HG02610 (cell line): ENCODE measurements around the gene ZCCHC24.

Experiments
- ATAC-seq: cut with Tn5 transposase; IDR thresholded peaks from one replicate; pipeline ENCODE4 v1.9.1; 2021; ENCODE audit warnings: mild to moderate bottlenecking, moderate library complexity; ENCODE audit not compliant: unreplicated experiment

Gene ZCCHC24

GRCh38 chr10:79400146-79401004 is 45.0 kb downstream of the ZCCHC24 start:
- ATAC-seq: peak; percentile 45

- no peak for ATAC-seq
These were observed 46.1 kb downstream of the ZCCHC24 start for GRCh38 chr10:79399223-79399831.

GRCh38 chr10:79398642-79399041 is 46.8 kb downstream of the ZCCHC24 start:
- no peak for ATAC-seq

- no peak for ATAC-seq
These were observed 47.7 kb downstream of the ZCCHC24 start for GRCh38 chr10:79397575-79398303.

GRCh38 chr10:79397051-79397450 is 48.4 kb downstream of the ZCCHC24 start:
- no peak for ATAC-seq

- no peak for ATAC-seq
These were observed 48.9 kb downstream of the ZCCHC24 start for GRCh38 chr10:79396520-79396919.

GRCh38 chr10:79394664-79395063 is 50.8 kb downstream of the ZCCHC24 start:
- no peak for ATAC-seq

- ATAC-seq: no peak
These were observed 51.4 kb downstream of the ZCCHC24 start for GRCh38 chr10:79393924-79394610.

- ATAC-seq: no peak
These were observed 52.1 kb downstream of the ZCCHC24 start for GRCh38 chr10:79393221-79393923.

- no peak for ATAC-seq
These were observed 52.8 kb downstream of the ZCCHC24 start for GRCh38 chr10:79392506-79393176.

- ATAC-seq: no peak
These were observed 53.4 kb downstream of the ZCCHC24 start for GRCh38 chr10:79392020-79392398.

GRCh38 chr10:79391231-79392019 is 54.0 kb downstream of the ZCCHC24 start:
- no peak for ATAC-seq

GRCh38 chr10:79390551-79391229 is 54.7 kb downstream of the ZCCHC24 start:
- ATAC-seq: no peak

- ATAC-seq: no peak
These were observed 55.4 kb downstream of the ZCCHC24 start for GRCh38 chr10:79390057-79390456.

- ATAC-seq: no peak
These were observed 57.2 kb downstream of the ZCCHC24 start for GRCh38 chr10:79387974-79388850.

GRCh38 chr10:79387466-79387973 is 57.9 kb downstream of the ZCCHC24 start:
- no peak for ATAC-seq
